H1 (cell line): Measurements from ENCODE around the gene CREB3L1. TPM values are rescaled to one million over a fixed set of nuclear protein-coding genes. Genes with fewer than 3 reads are reported as not detected.

Experiments used
- CTCF ChIP-seq, 3 experiments: IDR thresholded peaks; 1 replicate in 2 of 3; 2 replicates in 1 of 3; pipeline versions ENCODE4 v1.5.1 to v1.6.1; 2011; ENCODE audit warnings: low read length in 3 of 3, mild to moderate bottlenecking in 3 of 3, inconsistent platforms in 2 of 3, low read depth in 1 of 3, moderate library complexity in 1 of 3; ENCODE audit not compliant: insufficient read depth in 1 of 3; ENCODE audit errors: control extremely low read depth in 1 of 3
- MAFK ChIP-seq: IDR thresholded peaks from 2 replicates; pipeline ENCODE4 v1.6.1; 2012; ENCODE audit warnings: low read depth, mild to moderate bottlenecking, improper control_type of control experiment, low read length
- SIRT6 ChIP-seq: IDR thresholded peaks from one replicate; pipeline ENCODE4 v1.7.1; 2012; ENCODE audit warnings: low read length, inconsistent platforms
- SRF ChIP-seq: IDR thresholded peaks from 2 replicates; pipeline ENCODE4 v1.6.1; 2011; ENCODE audit warnings: mild to moderate bottlenecking, low read depth, low read length, moderate library complexity
- polyA plus RNA-seq, 7 experiments: library from polyadenylated mRNA; depleted of rRNA in 3 of 7; stranded (reverse) in 5 of 7; unstranded in 2 of 7; fragments of >200 nt in 5 of 7; fragments of 200-250 nt in 2 of 7; gene quantifications; 1 replicate in 5 of 7; 2 replicates in 1 of 7; 4 replicates in 1 of 7; pipeline versions ENCODE4 v1.2.1 to v1.2.3, GENCODE V29; 2011 to 2013; ENCODE audit warnings: missing spikeins in 2 of 7, mixed read lengths in 2 of 7
- total RNA-seq: library from RNA; stranded (reverse); fragmentation: NEBNext Ultra II Directional; extraction: Animal tissue kit (Norgen Biotek cat#: 25700); gene quantifications from 2 replicates; pipeline ENCODE4 v1.2.1, GENCODE V29; 2021

CREB3L1 gene
- total and polyA plus RNA-seq, 2 of the 8 experiments (the other 6 are each of a cell fraction or from before 2014, with no cell fraction given), result 4.1 to 12.7 TPM

- no peak for TF ChIP-seq CTCF (IDR thresholded peaks at IDR 0.05; ENCODE audit: control extremely low read depth in 1 of 3, insufficient read depth in 1 of 3, low read depth in 1 of 3, low read length in 3 of 3)
- no peak for TF ChIP-seq MAFK
- no peak for TF ChIP-seq SRF
- TF ChIP-seq SIRT6, result no peak
- TF ChIP-seq, all 59 proteins: peak for 0
These were observed 44.3 kb downstream of the CREB3L1 start (continued) for GRCh38 chr11:46321757-46322156.
